ENCODE data around the gene EXD2.
A peak's percentile ranks its signal among the peaks of the same experiment; 100 is the strongest.
"Not testable (repeated sequence)": the region's sequence is repeated elsewhere in the genome, so short reads cannot be mapped to it uniquely, and the experiment has no call there.

Gene EXD2

GRCh38 chr14:69191340-69192111 lies at the start of gene EXD2:
Gene EXD2, plus strand, starts transcription at chr14:69191498. Its CDS starts 17,973 bp downstream, at chr14:69209471.
- H3K4me3 Mint-ChIP-seq = peak within 1 kb of the TSS; percentile 90
- H3K27ac Mint-ChIP-seq = peak within 1 kb of the TSS; percentile 73
- peaks cover 1% of the 10 kb centered on the region for H3K36me3 Mint-ChIP-seq (ENCODE audit: low read depth)
- H3K27me3 Mint-ChIP-seq (ENCODE audit: low read depth) = peaks cover 11% of the 10 kb centered on the region
- H3K9me3 Mint-ChIP-seq = no peaks in the 10 kb centered on the region
- DNase-seq (ENCODE audit: low spot score) = peak; percentile 63
- peaks cover 21% of the 10 kb centered on the region for H3K4me1 Mint-ChIP-seq (ENCODE audit: low read depth)

DNA sequence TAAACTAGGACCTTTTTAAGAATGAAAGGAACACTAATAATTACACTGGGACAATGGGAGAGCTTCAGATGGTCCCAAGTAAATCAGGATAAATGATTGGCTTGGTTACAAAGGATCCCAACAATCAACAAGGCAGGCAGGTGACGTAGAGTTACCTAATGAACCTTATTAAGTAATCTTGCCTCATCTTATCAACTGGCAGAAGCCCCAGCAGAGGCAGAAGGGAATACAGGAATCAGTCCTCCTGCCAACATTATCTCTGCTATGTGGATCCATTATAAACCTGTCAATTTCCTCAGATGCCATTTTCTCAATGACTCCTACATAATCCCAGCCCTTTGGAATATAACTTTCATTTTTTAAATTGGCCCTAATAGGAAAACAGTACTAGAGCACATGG lies 49.7 kb upstream of the EXD2 start:
- Mint-ChIP-seq H3K9me3 (no peaks in the 10 kb centered on the region), H3K27ac (no peak overlapping the region), H3K4me3 (no peak overlapping the region), H3K27me3 (ENCODE audit: low read depth) (no peaks in the 10 kb centered on the region), H3K36me3 (ENCODE audit: low read depth) (peaks cover 18% of the 10 kb centered on the region), H3K4me1 (ENCODE audit: low read depth) (peaks cover 16% of the 10 kb centered on the region)
- DNase-seq (ENCODE audit: low spot score) = no peak

- DNase-seq (ENCODE audit: low spot score) = no peak
- H3K27me3 Mint-ChIP-seq (ENCODE audit: low read depth) = no peaks in the 10 kb centered on the region
- H3K36me3 Mint-ChIP-seq (ENCODE audit: low read depth) = peaks cover 19% of the 10 kb centered on the region
- H3K9me3 Mint-ChIP-seq = no peaks in the 10 kb centered on the region
- H3K4me3 Mint-ChIP-seq = no peak overlapping the region
- peaks cover 17% of the 10 kb centered on the region for H3K4me1 Mint-ChIP-seq (ENCODE audit: low read depth)
- H3K27ac Mint-ChIP-seq = no peak overlapping the region
Measured at GRCh38 chr14:69142101-69142500, 49.2 kb upstream of the EXD2 start.

- H3K27me3 Mint-ChIP-seq (ENCODE audit: low read depth) = peaks cover 10% of the 10 kb centered on the region
- DNase-seq (ENCODE audit: low spot score) = no peak
- H3K4me3 Mint-ChIP-seq = peak overlapping the region; percentile 80
- peaks cover 29% of the 10 kb centered on the region for H3K36me3 Mint-ChIP-seq (ENCODE audit: low read depth)
- H3K9me3 Mint-ChIP-seq = no peaks in the 10 kb centered on the region
- H3K27ac Mint-ChIP-seq = peak overlapping the region; percentile 4
- H3K4me1 Mint-ChIP-seq (ENCODE audit: low read depth) = peaks cover 37% of the 10 kb centered on the region
Measured at GRCh38 chr14:69149461-69150244, 41.6 kb upstream of the EXD2 start.

DNA sequence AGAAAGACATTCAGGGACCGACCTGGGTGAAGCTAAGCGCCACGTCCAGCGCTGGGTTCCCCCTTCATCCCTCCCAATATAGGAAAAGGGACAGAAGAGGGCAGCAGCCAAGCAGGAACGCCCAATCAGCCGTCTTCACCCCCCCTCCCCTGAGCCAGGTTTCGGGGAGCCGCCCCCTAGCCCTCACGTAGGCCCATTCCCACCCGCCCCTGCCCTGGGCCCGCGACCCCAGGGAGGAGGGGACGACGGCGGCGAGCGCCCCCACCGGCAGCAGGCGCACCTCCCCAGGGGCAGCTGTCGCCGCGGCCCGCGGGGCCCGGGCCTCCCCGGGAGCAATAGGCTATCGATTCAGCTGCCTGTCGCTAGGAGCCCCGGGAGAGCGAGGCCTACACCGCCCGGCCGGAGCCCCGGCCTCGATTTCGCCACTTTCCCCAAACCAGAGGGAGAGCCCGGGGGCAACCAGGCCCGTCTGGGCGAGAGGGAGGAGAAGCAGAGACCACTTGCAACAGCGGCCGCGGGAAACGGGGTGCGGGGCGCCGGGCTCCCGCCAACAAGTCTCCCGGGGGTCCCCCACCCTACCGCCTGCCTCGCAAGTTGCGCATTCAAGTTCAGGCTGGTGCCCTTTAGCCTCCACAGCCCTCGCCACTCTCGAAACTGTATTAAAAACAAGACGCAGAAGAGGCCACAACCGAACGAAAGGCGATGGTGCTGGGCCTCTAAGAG lies 39.7 kb upstream of the EXD2 start:
- Mint-ChIP-seq H3K27ac (peak overlapping the region; percentile 93), H3K36me3 (ENCODE audit: low read depth) (peaks cover 22% of the 10 kb centered on the region), H3K4me1 (ENCODE audit: low read depth) (peaks cover 33% of the 10 kb centered on the region), H3K4me3 (peak overlapping the region; percentile 95), H3K27me3 (ENCODE audit: low read depth) (peaks cover 27% of the 10 kb centered on the region), H3K9me3 (no peaks in the 10 kb centered on the region)
- peak; percentile 79 for DNase-seq (ENCODE audit: low spot score)

DNA sequence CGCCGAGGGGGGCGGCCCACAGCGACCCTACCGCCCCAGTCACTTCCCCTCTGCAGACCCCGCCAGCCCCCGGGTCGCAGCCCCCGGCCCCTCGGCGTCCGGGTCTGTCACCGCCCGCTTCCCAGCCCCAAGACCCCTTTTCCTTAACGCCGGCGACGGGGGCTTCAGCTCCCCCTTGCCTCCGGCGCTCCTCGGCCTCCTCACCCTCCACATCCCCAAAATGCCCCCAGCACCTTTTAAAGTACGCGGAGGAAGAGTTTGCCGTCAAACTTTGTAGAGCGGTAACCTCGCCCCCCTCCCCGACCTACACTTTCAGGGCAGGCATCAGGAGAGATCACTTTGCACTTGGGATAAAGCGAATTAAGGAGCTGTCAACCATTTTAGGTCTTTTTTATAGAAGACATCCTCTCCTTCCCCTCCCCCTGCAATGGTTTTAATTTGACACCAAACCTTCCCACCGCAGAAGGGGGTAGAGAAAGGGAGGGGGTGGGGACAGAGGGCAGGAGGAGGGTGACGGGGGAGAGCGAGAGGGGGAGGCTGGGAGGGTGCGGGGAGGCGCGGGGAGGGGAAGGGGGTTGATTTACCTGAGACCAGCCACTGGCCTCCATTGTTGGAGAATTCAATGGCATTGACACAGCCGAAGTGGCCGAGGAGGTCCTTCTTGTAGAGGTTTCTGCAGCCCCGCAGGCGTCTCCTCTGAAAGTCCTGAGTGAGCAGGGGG lies 39.0 kb upstream of the EXD2 start:
- no peak for DNase-seq (ENCODE audit: low spot score)
- H3K4me3 Mint-ChIP-seq = peak overlapping the region; percentile 95
- H3K4me1 Mint-ChIP-seq (ENCODE audit: low read depth) = peaks cover 31% of the 10 kb centered on the region
- H3K27ac Mint-ChIP-seq = peak overlapping the region; percentile 93
- H3K36me3 Mint-ChIP-seq (ENCODE audit: low read depth) = peaks cover 19% of the 10 kb centered on the region
- H3K27me3 Mint-ChIP-seq (ENCODE audit: low read depth) = peaks cover 30% of the 10 kb centered on the region
- H3K9me3 Mint-ChIP-seq = no peaks in the 10 kb centered on the region

DNA sequence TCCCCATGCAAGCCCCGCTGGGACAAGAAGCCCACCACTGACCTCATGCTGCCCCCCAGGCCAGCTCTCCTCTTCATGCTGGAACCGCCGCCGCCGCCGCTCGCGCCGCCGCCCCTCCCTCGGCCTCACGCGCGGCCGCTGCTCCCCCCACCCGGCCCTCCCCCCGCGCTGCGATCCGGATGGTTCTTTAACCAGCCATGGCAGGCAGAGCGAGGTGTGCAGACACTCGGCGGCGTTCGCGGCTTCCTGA lies 38.5 kb upstream of the EXD2 start, which contains the start of gene DCAF5:
TSS of gene DCAF5 (minus strand) at position 218 of the 250 bp plus-strand sequence. CDS start at position 77, 141 bp downstream.
- DNase-seq (ENCODE audit: low spot score) = no peak
- Mint-ChIP-seq H3K9me3 (no peaks in the 10 kb centered on the region), H3K4me3 (peak within 1 kb of the TSS; percentile 95), H3K4me1 (ENCODE audit: low read depth) (peaks cover 27% of the 10 kb centered on the region), H3K27ac (peak within 1 kb of the TSS; percentile 93), H3K36me3 (ENCODE audit: low read depth) (peaks cover 15% of the 10 kb centered on the region), H3K27me3 (ENCODE audit: low read depth) (peaks cover 35% of the 10 kb centered on the region)

DNA sequence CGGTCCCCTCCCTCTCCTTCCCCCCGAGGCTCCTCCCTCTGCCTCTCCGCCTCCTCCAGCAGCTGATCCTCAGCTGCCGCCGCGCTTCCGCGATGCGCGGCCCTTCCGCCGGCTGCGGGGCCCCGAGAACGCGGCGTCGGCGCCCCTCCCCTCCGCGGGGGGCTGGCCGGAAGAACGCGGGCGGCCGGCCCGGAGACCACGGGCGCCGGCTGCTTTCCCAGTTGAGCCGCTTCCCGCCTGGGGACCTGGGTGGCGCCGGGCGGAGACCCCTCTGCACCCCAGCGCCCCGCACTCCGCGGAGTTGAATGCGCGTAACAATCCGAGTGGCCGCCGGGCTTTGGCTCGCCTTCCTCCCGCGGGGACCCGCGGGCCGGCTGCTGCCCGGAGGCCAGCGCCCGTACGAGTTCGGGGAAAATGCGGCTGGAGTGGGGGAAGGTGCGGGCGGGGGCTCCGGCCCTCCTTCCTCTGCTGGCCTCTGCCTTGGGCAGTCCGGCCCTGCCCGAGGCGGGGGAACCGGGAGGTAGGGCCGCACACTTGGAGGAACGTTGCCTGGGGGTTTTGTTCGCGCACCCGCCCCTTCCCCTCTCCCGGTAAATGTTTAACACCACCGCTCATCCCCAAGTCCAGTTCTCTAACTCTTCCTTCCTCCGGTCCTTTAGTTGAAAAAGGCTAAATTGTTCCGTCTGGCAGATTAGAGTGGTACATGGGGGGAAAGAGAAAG lies 38.0 kb upstream of the EXD2 start:
- DNase-seq (ENCODE audit: low spot score) = peak; percentile 90
- peak overlapping the region; percentile 86 for H3K27ac Mint-ChIP-seq
- peaks cover 25% of the 10 kb centered on the region for H3K4me1 Mint-ChIP-seq (ENCODE audit: low read depth)
- H3K9me3 Mint-ChIP-seq = no peaks in the 10 kb centered on the region
- H3K27me3 Mint-ChIP-seq (ENCODE audit: low read depth) = peaks cover 37% of the 10 kb centered on the region
- peaks cover 14% of the 10 kb centered on the region for H3K36me3 Mint-ChIP-seq (ENCODE audit: low read depth)
- peak overlapping the region; percentile 95 for H3K4me3 Mint-ChIP-seq

GRCh38 chr14:69153873-69154270 lies 37.4 kb upstream of the EXD2 start:
- peak overlapping the region; percentile 86 for H3K27ac Mint-ChIP-seq
- H3K4me1 Mint-ChIP-seq (ENCODE audit: low read depth) = peaks cover 22% of the 10 kb centered on the region
- H3K9me3 Mint-ChIP-seq = no peaks in the 10 kb centered on the region
- peak overlapping the region; percentile 93 for H3K4me3 Mint-ChIP-seq
- peaks cover 9% of the 10 kb centered on the region for H3K36me3 Mint-ChIP-seq (ENCODE audit: low read depth)
- no peak for DNase-seq (ENCODE audit: low spot score)
- peaks cover 43% of the 10 kb centered on the region for H3K27me3 Mint-ChIP-seq (ENCODE audit: low read depth)

GRCh38 chr14:69154779-69155178 lies 36.5 kb upstream of the EXD2 start:
- no peak overlapping the region for H3K27ac Mint-ChIP-seq
- peaks cover 18% of the 10 kb centered on the region for H3K4me1 Mint-ChIP-seq (ENCODE audit: low read depth)
- peaks cover 3% of the 10 kb centered on the region for H3K36me3 Mint-ChIP-seq (ENCODE audit: low read depth)
- H3K27me3 Mint-ChIP-seq (ENCODE audit: low read depth) = peaks cover 50% of the 10 kb centered on the region
- DNase-seq (ENCODE audit: low spot score) = no peak
- no peaks in the 10 kb centered on the region for H3K9me3 Mint-ChIP-seq
- no peak overlapping the region for H3K4me3 Mint-ChIP-seq

DNA sequence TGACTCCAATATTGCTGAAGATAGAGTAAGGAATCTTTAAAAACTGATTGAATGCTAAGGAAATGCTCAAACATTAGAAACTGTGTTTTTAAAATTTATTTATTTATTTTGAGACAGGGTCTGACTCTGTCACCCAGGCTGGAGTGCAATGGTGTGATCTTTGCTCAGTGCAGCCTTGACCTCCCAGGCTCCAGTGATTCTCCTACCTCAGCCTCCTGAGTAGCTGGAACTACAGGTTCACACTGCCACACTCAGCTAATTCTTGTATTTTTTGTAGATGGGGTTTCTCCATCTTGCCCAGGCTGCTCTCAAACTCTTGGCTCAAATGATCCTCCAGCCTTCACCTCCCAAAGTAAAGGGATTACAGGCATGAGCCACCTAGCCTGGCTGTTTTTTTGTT lies 35.1 kb upstream of the EXD2 start:
- H3K4me3 Mint-ChIP-seq = no peak overlapping the region
- H3K4me1 Mint-ChIP-seq (ENCODE audit: low read depth) = peaks cover 7% of the 10 kb centered on the region
- DNase-seq (ENCODE audit: low spot score) = no peak
- peaks cover 2% of the 10 kb centered on the region for H3K36me3 Mint-ChIP-seq (ENCODE audit: low read depth)
- peaks cover 64% of the 10 kb centered on the region for H3K27me3 Mint-ChIP-seq (ENCODE audit: low read depth)
- H3K27ac Mint-ChIP-seq = no peak overlapping the region
- no peaks in the 10 kb centered on the region for H3K9me3 Mint-ChIP-seq

- H3K4me1 Mint-ChIP-seq (ENCODE audit: low read depth) = no peaks in the 10 kb centered on the region
- H3K27me3 Mint-ChIP-seq (ENCODE audit: low read depth) = peaks cover 74% of the 10 kb centered on the region
- no peak overlapping the region for H3K4me3 Mint-ChIP-seq
- no peak overlapping the region for H3K27ac Mint-ChIP-seq
- H3K36me3 Mint-ChIP-seq (ENCODE audit: low read depth) = peaks cover 2% of the 10 kb centered on the region
- DNase-seq (ENCODE audit: low spot score) = no peak
- peaks cover 4% of the 10 kb centered on the region for H3K9me3 Mint-ChIP-seq
Measured at GRCh38 chr14:69161590-69161989, 29.7 kb upstream of the EXD2 start.

DNA sequence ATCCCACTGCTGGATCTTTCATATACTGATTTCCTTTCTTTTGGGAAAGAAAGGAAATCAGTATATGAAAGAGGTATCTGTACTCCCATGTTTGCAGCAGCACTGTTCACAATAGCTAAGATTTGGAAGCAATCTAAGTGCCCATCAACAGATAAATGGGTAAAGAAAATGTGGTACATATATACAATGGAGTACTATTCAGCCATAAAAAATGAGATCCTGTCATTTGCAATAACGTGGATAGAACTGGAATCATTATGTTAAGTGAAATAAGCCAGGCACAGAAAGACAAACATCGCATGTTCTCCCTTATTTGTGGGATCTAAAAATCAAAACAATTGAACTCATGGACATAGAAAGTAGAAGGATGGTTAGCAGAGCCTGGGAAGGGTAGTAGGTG lies 25.5 kb upstream of the EXD2 start:
- not testable (repeated sequence) for DNase-seq (ENCODE audit: low spot score); H3K27ac Mint-ChIP-seq; H3K9me3 Mint-ChIP-seq; H3K36me3 Mint-ChIP-seq (ENCODE audit: low read depth); H3K4me3 Mint-ChIP-seq; H3K4me1 Mint-ChIP-seq (ENCODE audit: low read depth)
- H3K27me3 Mint-ChIP-seq (ENCODE audit: low read depth) = peaks cover 43% of the 10 kb centered on the region
